Mesenchymal stem cell (in vitro differentiated cells and primary cell): ENCODE data around the gene RMND5A.

ENCODE experiments used
- DNase-seq: peaks from one replicate; pipeline ENCODE4 v3.0.0-alpha.2; 2013
- H2AFZ ChIP-seq: one replicate; pipeline ENCODE4 v1.6.1; 2013; ENCODE audit warnings: low read depth, mild to moderate bottlenecking, control low read depth, inconsistent platforms, low read length, moderate library complexity
- H2AK5ac ChIP-seq: 2 replicates; pipeline ENCODE4 v1.6.1; 2013; ENCODE audit warnings: low read length, moderate library complexity, mild to moderate bottlenecking, inconsistent platforms; ENCODE audit not compliant: severe bottlenecking
- H2BK120ac ChIP-seq: one replicate; pipeline ENCODE4 v1.6.1; 2013; ENCODE audit warnings: low read depth, mild to moderate bottlenecking, inconsistent platforms, low read length, moderate library complexity
- H2BK12ac ChIP-seq, 2 experiments: one replicate each; pipeline ENCODE4 v1.6.1; 2013; ENCODE audit warnings: inconsistent platforms in 2 of 2, low read length in 2 of 2, mild to moderate bottlenecking in 2 of 2, moderate library complexity in 2 of 2, control low read depth in 1 of 2
- H2BK15ac ChIP-seq: one replicate; pipeline ENCODE4 v1.6.1; 2013; ENCODE audit warnings: mild to moderate bottlenecking, low read depth, inconsistent platforms; ENCODE audit not compliant: poor library complexity, severe bottlenecking
- H2BK5ac ChIP-seq: 2 replicates; pipeline ENCODE4 v1.6.1; 2013; ENCODE audit warnings: low read depth, mild to moderate bottlenecking, low read length, control low read depth, inconsistent platforms; ENCODE audit not compliant: poor library complexity, severe bottlenecking
- H3K14ac ChIP-seq, 2 experiments: one replicate each; pipeline ENCODE4 v1.6.1; 2013; ENCODE audit warnings: inconsistent platforms in 2 of 2, low read length in 2 of 2, control low read depth in 1 of 2, mild to moderate bottlenecking in 1 of 2, moderate library complexity in 1 of 2
- H3K18ac ChIP-seq, 2 experiments: one replicate each; pipeline ENCODE4 v1.6.1; 2013; ENCODE audit warnings: inconsistent platforms in 2 of 2, low read length in 2 of 2, control low read depth in 1 of 2, low read depth in 1 of 2, mild to moderate bottlenecking in 1 of 2
- H3K23ac ChIP-seq, 2 experiments: one replicate each; pipeline ENCODE4 v1.6.1; 2013; ENCODE audit warnings: inconsistent platforms in 2 of 2, low read length in 2 of 2, mild to moderate bottlenecking in 2 of 2, moderate library complexity in 2 of 2, control low read depth in 1 of 2
- H3K27ac ChIP-seq: 2 replicates; pipeline ENCODE4 v1.5.1; 2013; ENCODE audit warnings: mild to moderate bottlenecking, moderate library complexity, low read length, control low read depth, inconsistent platforms; ENCODE audit not compliant: poor library complexity, severe bottlenecking
- H3K27me3 ChIP-seq, 2 experiments: 2 replicates each; pipeline versions ENCODE4 v1.6.1 to v1.7.0; 2013; ENCODE audit warnings: low read length in 2 of 2, mild to moderate bottlenecking in 2 of 2, moderate library complexity in 2 of 2, control low read depth in 1 of 2, inconsistent platforms in 1 of 2; ENCODE audit not compliant: control insufficient read depth in 1 of 2, insufficient read depth in 1 of 2
- H3K36me3 ChIP-seq, 2 experiments: 2 replicates each; pipeline versions ENCODE4 v1.6.1 to v1.7.0; 2013; ENCODE audit warnings: low read length in 2 of 2, control low read depth in 1 of 2, inconsistent platforms in 1 of 2, low read depth in 1 of 2, mild to moderate bottlenecking in 1 of 2; ENCODE audit not compliant: insufficient read depth in 2 of 2, control insufficient read depth in 1 of 2
- H3K4ac ChIP-seq, 2 experiments: one replicate each; pipeline ENCODE4 v1.6.1; 2013; ENCODE audit warnings: inconsistent platforms in 2 of 2, low read length in 2 of 2, mild to moderate bottlenecking in 2 of 2, moderate library complexity in 2 of 2, control low read depth in 1 of 2, low read depth in 1 of 2
- H3K4me1 ChIP-seq: 2 replicates; pipeline ENCODE4 v1.6.1; 2013; ENCODE audit warnings: low read depth, low read length, control low read depth; ENCODE audit not compliant: control insufficient read depth, insufficient read depth
- H3K4me2 ChIP-seq: 2 replicates; pipeline ENCODE4 v1.6.1; 2013; ENCODE audit warnings: low read length, mild to moderate bottlenecking, inconsistent platforms; ENCODE audit not compliant: poor library complexity, severe bottlenecking
- H3K4me3 ChIP-seq, 2 experiments: 2 replicates each; pipeline versions ENCODE4 v1.5.1 to v1.7.0; 2013; ENCODE audit warnings: low read length in 2 of 2, mild to moderate bottlenecking in 2 of 2, control low read depth in 1 of 2, low read depth in 1 of 2; ENCODE audit not compliant: insufficient read depth in 1 of 2
- H3K79me1 ChIP-seq: replicated peaks from 2 replicates; pipeline ENCODE4 v1.6.1; 2013; ENCODE audit warnings: mild to moderate bottlenecking, control low read depth, low read length, inconsistent platforms; ENCODE audit not compliant: poor library complexity, severe bottlenecking
- H3K9ac ChIP-seq: 2 replicates; pipeline ENCODE4 v1.7.0; 2013; ENCODE audit warnings: mild to moderate bottlenecking, low read length, moderate library complexity
- H3K9me3 ChIP-seq: 2 replicates; pipeline ENCODE4 v1.7.0; 2013; ENCODE audit warnings: mild to moderate bottlenecking, low read length; ENCODE audit not compliant: control insufficient read depth
- H4K8ac ChIP-seq: one replicate; pipeline ENCODE4 v1.6.1; 2013; ENCODE audit warnings: inconsistent platforms, mild to moderate bottlenecking, low read length, moderate library complexity
- H4K91ac ChIP-seq: one replicate; pipeline ENCODE4 v1.6.1; 2013; ENCODE audit warnings: mild to moderate bottlenecking, low read length, inconsistent platforms
- WGBS: methylation state at CpG from one replicate; pipeline ENCODE4 v1.1.7; 2013; ENCODE audit warnings: mixed read lengths; 5-methylcytosine and 5-hydroxymethylcytosine counted together

RMND5A gene

DNA sequence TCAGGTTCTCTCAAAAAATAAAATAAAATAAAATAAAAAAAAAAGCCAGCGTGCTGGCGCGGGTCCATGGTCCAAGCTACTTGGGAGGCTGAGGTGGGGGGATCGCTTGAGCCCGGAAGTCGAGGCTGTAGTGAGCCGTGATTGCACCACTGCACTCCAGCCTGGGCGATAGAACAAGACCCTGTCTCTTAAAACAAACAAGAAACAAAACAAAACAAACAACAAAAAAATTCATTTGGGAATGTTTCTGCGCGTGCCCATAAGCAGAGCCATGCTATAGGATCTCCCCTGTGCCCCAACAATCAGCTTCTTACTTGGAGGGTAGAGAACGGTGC, 87.0 kb downstream of the RMND5A start:
- no peak overlapping the region for H3K18ac ChIP-seq
- no peak overlapping the region for H2BK5ac ChIP-seq
- H2AK5ac ChIP-seq, result no peak overlapping the region
- no peak overlapping the region for H3K27ac ChIP-seq
- no peak overlapping the region for H2BK12ac ChIP-seq
- peaks cover 16% of the 10 kb centered on the region for H3K4me1 ChIP-seq
- H4K8ac ChIP-seq, result no peak overlapping the region
- H3K27me3 ChIP-seq, result peaks cover 4 to 26% of the 10 kb centered on the region in 2 experiments
- peak overlapping the region; percentile 66 for H3K9ac ChIP-seq
- H3K4me2 ChIP-seq, result peak overlapping the region; percentile 100
- no peak overlapping the region for H3K4ac ChIP-seq
- no peak overlapping the region for H2BK120ac ChIP-seq
- H3K9me3 ChIP-seq, result no peaks in the 10 kb centered on the region
- no peak overlapping the region for H2BK15ac ChIP-seq
- no peak overlapping the region for H3K23ac ChIP-seq
- 59% methylated on average over 11 of the region's 11 CpGs for WGBS
- H2AFZ ChIP-seq, result peak overlapping the region; percentile 33
- no peak overlapping the region for H3K14ac ChIP-seq
- peak overlapping the region; percentile 66 to 80 for H3K4me3 ChIP-seq
- H3K79me1 ChIP-seq, result no peaks in the 10 kb centered on the region
- H3K36me3 ChIP-seq, result no peaks in the 10 kb centered on the region
- no peak overlapping the region for H4K91ac ChIP-seq
- DNase-seq, result no peak

DNA sequence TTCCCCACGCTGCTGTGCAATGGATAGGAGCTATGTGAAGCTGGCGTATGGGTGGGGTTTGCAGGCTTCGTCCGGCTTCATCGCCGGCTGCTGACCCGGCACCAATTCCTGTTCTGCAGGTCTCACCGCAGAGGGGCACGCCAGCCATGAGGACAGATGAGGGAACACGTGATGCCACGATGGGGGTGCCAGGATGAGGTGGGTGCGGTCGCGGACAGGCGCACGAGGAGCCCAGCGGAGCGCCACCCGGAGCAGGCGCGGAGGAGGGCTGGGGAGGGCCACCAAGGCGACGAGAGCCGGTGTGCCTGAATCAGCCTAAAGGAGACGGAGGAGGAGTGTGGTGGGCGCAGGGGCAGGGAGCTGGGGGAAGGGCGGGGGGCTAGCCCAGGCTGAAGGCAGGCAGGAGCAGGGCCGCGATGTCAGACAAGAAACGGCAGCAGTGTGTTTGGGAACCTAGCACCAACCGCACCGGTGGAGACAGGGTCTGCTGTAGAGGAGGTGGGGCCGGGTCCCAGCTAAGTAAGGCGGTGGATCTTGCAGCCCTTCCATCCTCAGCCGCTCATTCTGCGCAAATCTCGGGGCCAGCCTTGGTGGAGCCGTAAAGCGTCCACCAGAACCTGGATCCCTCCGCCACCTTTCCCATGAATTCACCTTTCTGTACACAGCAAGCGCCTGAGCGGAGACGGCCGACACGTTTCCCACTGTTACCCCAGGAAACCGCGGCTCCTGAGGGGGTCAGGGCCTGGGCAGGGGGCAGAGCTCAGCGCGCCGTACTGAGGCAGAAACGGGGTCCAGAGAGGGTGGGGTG, 87.6 kb downstream of the RMND5A start:
- H3K27me3 ChIP-seq, result peaks cover 4 to 26% of the 10 kb centered on the region in 2 experiments
- H2AK5ac ChIP-seq, result no peak overlapping the region
- H3K36me3 ChIP-seq, result no peaks in the 10 kb centered on the region
- H3K27ac ChIP-seq, result no peak overlapping the region
- peak overlapping the region; percentile 83 for H4K8ac ChIP-seq
- DNase-seq, result peak; percentile 15
- peak overlapping the region in 1 of 2 experiments; percentile 44 for H3K14ac ChIP-seq
- peak overlapping the region; percentile 100 for H3K4me2 ChIP-seq
- no peak overlapping the region for H2BK15ac ChIP-seq
- no peak overlapping the region for H3K18ac ChIP-seq
- H3K4me3 ChIP-seq, result peak overlapping the region; percentile 66 to 80
- WGBS, result 1% methylated on average over 39 of the region's 51 CpGs
- no peak overlapping the region for H4K91ac ChIP-seq
- H2AFZ ChIP-seq, result peak overlapping the region; percentile 33
- H3K79me1 ChIP-seq, result no peaks in the 10 kb centered on the region
- peaks cover 16% of the 10 kb centered on the region for H3K4me1 ChIP-seq
- no peak overlapping the region for H2BK12ac ChIP-seq
- no peaks in the 10 kb centered on the region for H3K9me3 ChIP-seq
- H3K9ac ChIP-seq, result peak overlapping the region; percentile 66
- H2BK5ac ChIP-seq, result no peak overlapping the region
- H3K23ac ChIP-seq, result peak overlapping the region in 1 of 2 experiments; percentile 57
- H2BK120ac ChIP-seq, result no peak overlapping the region
- H3K4ac ChIP-seq, result no peak overlapping the region

DNA sequence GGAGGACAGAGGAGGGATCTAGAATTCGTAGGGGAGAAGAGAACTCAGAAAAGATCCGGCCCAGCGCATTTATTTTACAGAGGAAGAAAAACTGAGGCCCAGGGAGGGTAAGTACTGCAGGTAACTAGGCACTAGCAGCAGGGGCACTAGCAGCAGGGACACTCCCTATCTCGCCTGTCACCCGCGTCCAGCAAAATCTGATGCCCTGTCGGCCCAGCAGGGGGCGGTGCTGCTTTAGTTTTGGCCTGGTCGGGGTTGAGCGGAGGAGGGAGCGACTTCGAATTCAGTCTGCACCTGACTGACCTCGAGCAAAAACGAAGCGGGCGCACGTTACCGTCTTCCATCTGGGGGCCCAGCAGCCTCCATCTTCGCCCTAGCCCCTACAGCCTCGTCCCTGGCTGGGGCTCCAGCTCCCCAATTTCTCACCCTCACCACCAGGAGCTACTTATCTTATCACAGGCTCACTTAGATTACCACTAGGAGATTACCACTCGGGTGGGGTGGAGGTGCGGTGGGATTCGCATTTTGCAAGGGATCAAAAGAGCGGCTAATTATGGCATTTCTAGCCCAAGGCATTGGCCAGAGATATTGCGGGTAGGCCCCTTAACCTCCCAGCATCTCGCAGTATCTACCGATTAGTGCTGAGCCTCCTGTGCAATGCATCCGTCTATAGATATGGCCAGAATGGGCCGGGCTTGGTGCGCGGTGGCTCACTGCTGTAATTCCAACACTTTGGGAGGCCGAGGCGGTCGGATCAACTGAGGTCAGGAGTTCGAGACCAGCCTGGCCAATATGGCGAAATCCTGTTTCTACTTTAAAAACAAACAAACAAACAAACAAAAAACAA, 88.4 kb downstream of the RMND5A start:
- Histone ChIP-seq H4K8ac (no peak overlapping the region), H3K4me2 (peak overlapping the region; percentile 100), H3K18ac (no peak overlapping the region), H3K23ac (no peak overlapping the region), H3K9me3 (no peaks in the 10 kb centered on the region), H3K4me3 (peak overlapping the region; percentile 66 to 80), H4K91ac (no peak overlapping the region), H3K14ac (no peak overlapping the region), H2AK5ac (no peak overlapping the region), H2BK5ac (no peak overlapping the region), H3K9ac (peak overlapping the region; percentile 66), H3K4ac (no peak overlapping the region), H3K79me1 (no peaks in the 10 kb centered on the region), H2BK12ac (no peak overlapping the region), H3K36me3 (no peaks in the 10 kb centered on the region), H3K4me1 (peaks cover 16% of the 10 kb centered on the region), H2BK15ac (no peak overlapping the region), H3K27me3 (peaks cover 4 to 26% of the 10 kb centered on the region in 2 experiments), H3K27ac (no peak overlapping the region), H2BK120ac (no peak overlapping the region), H2AFZ (peak overlapping the region; percentile 33)
- DNase-seq, result peak; percentile 72
- WGBS, result 38% methylated on average over 34 of the region's 36 CpGs

DNA sequence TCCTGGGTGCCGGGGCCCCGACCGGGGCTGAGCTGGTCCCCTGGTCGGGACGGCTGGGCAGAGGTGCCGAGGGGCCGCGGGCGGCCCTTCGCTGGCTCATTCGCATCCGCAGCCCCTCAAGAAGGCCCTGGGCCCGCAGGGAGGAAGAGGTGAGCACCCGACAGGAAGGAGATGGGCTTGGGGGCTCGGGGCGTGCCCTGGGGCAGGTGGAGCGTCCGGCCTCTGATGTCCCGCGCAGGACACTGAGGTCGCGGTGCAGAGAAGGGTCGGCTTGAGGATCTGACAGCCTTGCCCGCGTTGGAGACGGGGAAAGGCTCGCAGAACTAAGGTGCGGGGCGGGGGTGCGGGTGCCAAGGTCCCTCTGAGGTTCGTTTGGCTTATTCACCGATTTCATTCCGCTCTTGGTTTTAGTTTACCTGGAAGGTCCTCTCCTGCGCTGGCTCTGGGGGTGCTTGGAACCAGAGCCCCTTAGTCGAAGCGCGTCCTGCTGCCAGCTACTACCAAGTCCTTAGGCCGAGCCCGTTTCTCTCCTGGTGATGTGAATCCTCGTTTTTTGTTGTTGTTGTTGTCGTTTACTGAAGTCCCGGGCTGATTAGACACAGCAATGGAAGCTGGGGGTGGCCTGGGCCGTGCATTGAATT, 89.5 kb downstream of the RMND5A start:
- no peaks in the 10 kb centered on the region for H3K36me3 ChIP-seq
- no peak overlapping the region for H3K4me2 ChIP-seq
- no peak overlapping the region for H2BK120ac ChIP-seq
- H2BK12ac ChIP-seq, result no peak overlapping the region
- H3K4me3 ChIP-seq, result no peak overlapping the region
- DNase-seq, result no peak
- no peaks in the 10 kb centered on the region for H3K9me3 ChIP-seq
- no peaks in the 10 kb centered on the region for H3K79me1 ChIP-seq
- no peak overlapping the region for H3K14ac ChIP-seq
- H3K27ac ChIP-seq, result no peak overlapping the region
- no peak overlapping the region for H2BK5ac ChIP-seq
- no peak overlapping the region for H4K91ac ChIP-seq
- H3K23ac ChIP-seq, result no peak overlapping the region
- H3K9ac ChIP-seq, result no peak overlapping the region
- H3K27me3 ChIP-seq, result peaks cover 4 to 26% of the 10 kb centered on the region in 2 experiments
- H3K4ac ChIP-seq, result no peak overlapping the region
- no peak overlapping the region for H2AK5ac ChIP-seq
- no peak overlapping the region for H2BK15ac ChIP-seq
- H4K8ac ChIP-seq, result no peak overlapping the region
- H3K18ac ChIP-seq, result no peak overlapping the region
- H2AFZ ChIP-seq, result no peak overlapping the region
- H3K4me1 ChIP-seq, result peaks cover 16% of the 10 kb centered on the region
- WGBS, result 93% methylated on average over 42 of the region's 43 CpGs
